IMR-90 (cell line): ENCODE data around the gene ATP7A. TPM values are rescaled to one million over a fixed set of nuclear protein-coding genes. Genes with fewer than 3 reads are reported as not detected.

ENCODE experiments used
- ATAC-seq: fragments of 200-7000 bp; cut with Tn5 transposase; 2 replicates; pipeline ENCODE4 v1.9.1; 2020; ENCODE audit warnings: low read depth, mild to moderate bottlenecking, moderate library complexity
- BruUV-seq: library from RNA; stranded (reverse); fragments of 400-500 nt; replicated peaks from 2 replicates; lab custom pipeline; 2021; lab: Mats Ljungman, UMichigan
- CTCF ChIA-PET: fragments of 300-600 bp; formaldehyde crosslinking; extraction: SDS; loops from one replicate; lab custom pipeline; 2021; ENCODE audit warnings: antibody characterized with exemption; lab: Yijun Ruan, JAX
- POLR2A ChIA-PET: fragments of 300-600 bp; sonication (Branson Sonifier 250); formaldehyde crosslinking; loops from one replicate; lab custom pipeline; 2022; ENCODE audit warnings: antibody characterized with exemption; ENCODE audit not compliant: unreplicated experiment; lab: Charles Lee
- DNase-seq: peaks from one replicate; pipeline ENCODE4 v3.0.0; 2013
- H2AFZ ChIP-seq: replicated peaks from 2 replicates; pipeline ENCODE3; 2013; ENCODE audit warnings: low read length, mild to moderate bottlenecking; ENCODE audit not compliant: poor library complexity
- H2AK5ac ChIP-seq: 2 replicates; pipeline ENCODE4 v1.6.1; 2013; ENCODE audit warnings: low read depth, low read length, inconsistent platforms
- H2AK9ac ChIP-seq: replicated peaks from 2 replicates; pipeline ENCODE3; 2013; ENCODE audit warnings: mild to moderate bottlenecking, low read depth, low read length, moderate library complexity; ENCODE audit not compliant: poor library complexity
- H2BK120ac ChIP-seq: 2 replicates; pipeline ENCODE4 v1.6.1; 2013; ENCODE audit warnings: low read depth, low read length, inconsistent platforms
- H2BK15ac ChIP-seq: 3 replicates; pipeline ENCODE4 v1.6.1; 2013; ENCODE audit warnings: low read depth, low read length, inconsistent platforms
- H2BK20ac ChIP-seq: 2 replicates; pipeline ENCODE4 v1.6.1; 2013; ENCODE audit warnings: low read depth, mild to moderate bottlenecking, inconsistent platforms, low read length, moderate library complexity
- H2BK5ac ChIP-seq: 2 replicates; pipeline ENCODE4 v1.6.1; 2013; ENCODE audit warnings: mild to moderate bottlenecking, low read depth, low read length, inconsistent platforms; ENCODE audit not compliant: poor library complexity, severe bottlenecking
- H3K14ac ChIP-seq: replicated peaks from 2 replicates; pipeline ENCODE4 v1.6.1; 2013; ENCODE audit warnings: low read depth, low read length, inconsistent platforms
- H3K18ac ChIP-seq: 2 replicates; pipeline ENCODE4 v1.6.1; 2013; ENCODE audit warnings: low read depth, low read length, control low read depth
- H3K23ac ChIP-seq: 2 replicates; pipeline ENCODE4 v1.6.1; 2013; ENCODE audit warnings: low read depth, low read length, inconsistent platforms
- H3K27ac ChIP-seq: 2 replicates; pipeline ENCODE4 v1.5.1; 2013; ENCODE audit warnings: mild to moderate bottlenecking, control low read depth, low read length; ENCODE audit not compliant: insufficient read depth
- H3K27me3 ChIP-seq: 2 replicates; pipeline ENCODE4 v1.6.1; 2013; ENCODE audit warnings: low read length; ENCODE audit not compliant: control insufficient read depth, insufficient read depth
- H3K36me3 ChIP-seq: 2 replicates; pipeline ENCODE4 v1.6.1; 2013; ENCODE audit warnings: low read length, mixed read lengths; ENCODE audit not compliant: control insufficient read depth, insufficient read depth
- H3K4ac ChIP-seq: 2 replicates; pipeline ENCODE4 v1.6.1; 2013; ENCODE audit warnings: low read depth, low read length, inconsistent platforms
- H3K4me1 ChIP-seq: 2 replicates; pipeline ENCODE4 v1.6.1; 2013; ENCODE audit warnings: low read length, mixed read lengths; ENCODE audit not compliant: control insufficient read depth, insufficient read depth
- H3K4me2 ChIP-seq: 2 replicates; pipeline ENCODE4 v1.6.1; 2013; ENCODE audit warnings: low read depth, mild to moderate bottlenecking, control low read depth, low read length, moderate library complexity
- H3K4me3 ChIP-seq: 2 replicates; pipeline ENCODE4 v1.5.1; 2013; ENCODE audit warnings: low read depth, mild to moderate bottlenecking, control low read depth, low read length, moderate library complexity; ENCODE audit not compliant: insufficient read depth
- H3K56ac ChIP-seq: 2 replicates; pipeline ENCODE4 v1.6.1; 2013; ENCODE audit warnings: low read length, inconsistent platforms; ENCODE audit not compliant: insufficient read depth; ENCODE audit errors: extremely low read depth
- H3K79me1 ChIP-seq, 2 experiments: 2 replicates each; pipeline ENCODE4 v1.6.1; 2013; ENCODE audit warnings: low read length in 2 of 2, inconsistent platforms in 1 of 2, low read depth in 1 of 2
- H3K9ac ChIP-seq: 2 replicates; pipeline ENCODE4 v1.6.1; 2013; ENCODE audit warnings: low read depth, low read length, control low read depth
- H3K9me1 ChIP-seq: 2 replicates; pipeline ENCODE4 v1.6.1; 2013; ENCODE audit warnings: low read length, inconsistent platforms; ENCODE audit not compliant: insufficient read depth
- H3K9me3 ChIP-seq: 2 replicates; pipeline ENCODE4 v1.6.1; 2013; ENCODE audit warnings: low read length; ENCODE audit not compliant: control insufficient read depth, insufficient read depth
- H4K20me1 ChIP-seq: 2 replicates; pipeline ENCODE4 v1.6.1; 2013; ENCODE audit warnings: low read length, inconsistent platforms; ENCODE audit not compliant: insufficient read depth
- H4K5ac ChIP-seq: 2 replicates; pipeline ENCODE4 v1.6.1; 2013; ENCODE audit warnings: mild to moderate bottlenecking, low read depth, low read length, control low read depth
- H4K8ac ChIP-seq, 2 experiments: 2 replicates each; pipeline ENCODE4 v1.6.1; 2013; ENCODE audit warnings: low read depth in 2 of 2, low read length in 2 of 2, control low read depth in 1 of 2, inconsistent platforms in 1 of 2
- H4K91ac ChIP-seq: 2 replicates; pipeline ENCODE4 v1.6.1; 2013; ENCODE audit warnings: low read depth, low read length, inconsistent platforms; ENCODE audit not compliant: insufficient read depth
- CHD1 ChIP-seq: IDR thresholded peaks from 2 replicates; pipeline ENCODE4 v1.6.1; 2012; ENCODE audit warnings: low read depth, low read length, improper control_type of control experiment
- CTCF ChIP-seq: conservative IDR thresholded peaks from 2 replicates; pipeline ENCODE4 v1.5.1; 2012; ENCODE audit warnings: mild to moderate bottlenecking, low read depth, low read length, improper control_type of control experiment
- MXI1 ChIP-seq: IDR thresholded peaks from 2 replicates; pipeline ENCODE4 v1.6.1; 2012; ENCODE audit warnings: low read depth, mild to moderate bottlenecking, low read length, moderate library complexity, borderline replicate concordance
- POLR2A ChIP-seq: IDR thresholded peaks from 2 replicates; pipeline ENCODE4 v1.6.1; 2012; ENCODE audit warnings: mild to moderate bottlenecking, low read depth, low read length
- RAD21 ChIP-seq: IDR thresholded peaks from 2 replicates; pipeline ENCODE4 v1.6.1; 2012; ENCODE audit warnings: low read length, improper control_type of control experiment
- SMC3 ChIP-seq: fragments of 150-350 bp; IDR thresholded peaks from 2 replicates; pipeline ENCODE4 v1.6.1; 2016; ENCODE audit warnings: low read depth, mild to moderate bottlenecking, antibody characterized with exemption, low read length, moderate library complexity
- USF2 ChIP-seq: fragments of 150-350 bp; IDR thresholded peaks from 2 replicates; pipeline ENCODE4 v1.6.1; 2017; ENCODE audit warnings: mild to moderate bottlenecking, antibody characterized with exemption, low read length, low read depth
- WGBS, 2 experiments: methylation state at CpG; one replicate each; pipeline versions ENCODE4 v1.1.5 to v1.1.7; 2013; ENCODE audit warnings: missing lambda C conversion rate in 2 of 2; ENCODE audit not compliant: insufficient read length in 1 of 2; ENCODE audit errors: extremely low coverage in 2 of 2; 5-methylcytosine and 5-hydroxymethylcytosine counted together
- dilution Hi-C: fragments of 300-500 bp; cut with HindIII; formaldehyde crosslinking; loops from one replicate; pipeline ENCODE4 v1.14.3; 2018; ENCODE audit warnings: low sequenced_read_pairs; ENCODE audit not compliant: unreplicated experiment
- in situ Hi-C: fragments of 300-500 bp; cut with MboI; formaldehyde crosslinking; loops from 3 replicates; pipeline ENCODE4 v1.14.3; 2019; ENCODE audit warnings: low sequenced_read_pairs, inconsistent platforms, mixed read lengths
- intact Hi-C: fragments of 100-400 bp; cut with micrococcal nuclease; formaldehyde crosslinking; loops from 2 replicates; pipeline ENCODE4 v1.10.0; 2022
- polyA plus RNA-seq, 3 experiments: library from polyadenylated mRNA; depleted of rRNA; stranded (reverse); fragments of >200 nt; gene quantifications; 2 replicates each; pipeline ENCODE4 v1.2.3, GENCODE V29; 2012; ENCODE audit warnings: low replicate concordance in 1 of 3
- total RNA-seq: library from RNA; depleted of rRNA; stranded (reverse); fragments of >200 nt; gene quantifications from 2 replicates; pipeline ENCODE4 v1.2.3, GENCODE V29; 2012

The ATP7A gene
- total and polyA plus RNA-seq, 2 of the 4 experiments (the other 2 are of a cell fraction), result 4.2 to 22.4 TPM

- H3K56ac ChIP-seq, result no peak within 1 kb of the TSS
- H3K4ac ChIP-seq, result no peak within 1 kb of the TSS
- no peak within 1 kb of the TSS for H4K5ac ChIP-seq
- intact Hi-C loops, result no loop called here
- no peak within 1 kb of the TSS for H2AFZ ChIP-seq
- H4K91ac ChIP-seq, result no peak within 1 kb of the TSS
- in situ Hi-C loops, result no loop called here
- H3K9ac ChIP-seq, result no peak within 1 kb of the TSS
- WGBS, 2 experiments, result 80% methylated on average over 2 of the region's 13 CpGs; no CpG with 5 or more reads in 1 of the 2 experiments
- dilution Hi-C loops, result no loop called here
- CTCF ChIA-PET, result no interaction called here
- H3K9me3 ChIP-seq, result no peaks in the 10 kb centered on the region
- no peak within 1 kb of the TSS for H2BK5ac ChIP-seq
- no peak for ATAC-seq
- no peak within 1 kb of the TSS for H3K27ac ChIP-seq
- BruUV-seq, result no TSS peak
- no peak for DNase-seq
- no peak within 1 kb of the TSS for H2BK15ac ChIP-seq
- H3K9me1 ChIP-seq, result no peaks in the 10 kb centered on the region
- no peak within 1 kb of the TSS for H3K14ac ChIP-seq
- TF ChIP-seq MXI1 (no peak), SMC3 (no peak), CTCF (no peak), RAD21 (no peak), USF2 (no peak), CHD1 (no peak), POLR2A (no peak)
- H3K23ac ChIP-seq, result no peak within 1 kb of the TSS
- H3K27me3 ChIP-seq, result no peaks in the 10 kb centered on the region
- no peak within 1 kb of the TSS for H3K4me3 ChIP-seq
- no peak within 1 kb of the TSS for H2BK120ac ChIP-seq
- H4K20me1 ChIP-seq, result no peaks in the 10 kb centered on the region
- no peaks in the 10 kb centered on the region for H3K4me1 ChIP-seq
- H4K8ac ChIP-seq, result no peak within 1 kb of the TSS
- no peaks in the 10 kb centered on the region for H3K36me3 ChIP-seq
- H2BK20ac ChIP-seq, result no peak within 1 kb of the TSS
- no peak within 1 kb of the TSS for H3K4me2 ChIP-seq
- no peak within 1 kb of the TSS for H2AK5ac ChIP-seq
- no peak within 1 kb of the TSS for H2AK9ac ChIP-seq
- H3K79me1 ChIP-seq, result no peaks in the 10 kb centered on the region; a peak in 1 of 4 replicates
- POLR2A ChIA-PET, result no interaction called here
- no peak within 1 kb of the TSS for H3K18ac ChIP-seq
Observed at GRCh38 chrX:77969538-77969937, 59.0 kb downstream of the ATP7A start, which contains the start of gene PGAM4. Gene PGAM4, minus strand, starts transcription at chrX:77969638. Its CDS starts 0 bp downstream, at chrX:77969638.
